HCT116 (cell line): ENCODE results near the gene OR4D9. TPM values are rescaled to one million over a fixed set of nuclear protein-coding genes. Genes with fewer than 3 reads are reported as not detected.

ENCODE experiments used
- ATAC-seq: fragments of 200-7000 bp; cut with Tn5 transposase; 2 replicates; pipeline ENCODE4 v1.9.1; 2020; ENCODE audit warnings: mild to moderate bottlenecking, moderate library complexity
- BruUV-seq: library from RNA; stranded (reverse); fragments of 400-500 nt; replicated peaks from 2 replicates; lab custom pipeline; 2021; lab: Mats Ljungman, UMichigan
- CTCF ChIA-PET: fragments of 300-600 bp; sonication (Branson Sonifier 250); formaldehyde crosslinking; loops from one replicate; lab custom pipeline; 2021; ENCODE audit warnings: antibody characterized with exemption; lab: Charles Lee
- POLR2A ChIA-PET: fragments of 300-600, 350-600 bp; sonication (Branson Sonifier 250); formaldehyde crosslinking; loops from one replicate; lab custom pipeline; 2021; ENCODE audit warnings: antibody characterized with exemption; lab: Charles Lee
- RAD21 ChIA-PET, 2 experiments: fragments of 300-600 bp; sonication (Branson Sonifier 250); formaldehyde crosslinking; loops; one replicate each; lab custom pipeline; 2023; ENCODE audit warnings: low total read pairs in 2 of 2; ENCODE audit not compliant: uncharacterized antibody in 2 of 2, unreplicated experiment in 2 of 2, low non-redundant PET in 1 of 2; lab: Charles Lee
- DNase-seq: peaks from one replicate; pipeline ENCODE4 v3.0.0-alpha.2; 2010; ENCODE audit warnings: low read depth, low spot score
- H2AFZ ChIP-seq: fragments of 200-600 bp; shearing (Covaris generic), sonication (generic); 2 replicates; pipeline ENCODE4 v1.6.1; 2017; ENCODE audit warnings: low read depth, mixed run types, mixed read lengths, antibody characterized with exemption, low read length; ENCODE audit not compliant: poor library complexity, severe bottlenecking
- H3K27ac ChIP-seq: 2 replicates; pipeline ENCODE4 v1.5.1; 2012; ENCODE audit warnings: low read depth, low read length
- H3K27me3 ChIP-seq: fragments of 200-600 bp; sonication (generic); 2 replicates; pipeline ENCODE4 v1.6.1; 2016; ENCODE audit warnings: mixed run types, low read length, mixed read lengths; ENCODE audit not compliant: insufficient read depth
- H3K36me3 ChIP-seq, 2 experiments: fragments of 200-500 bp in 1 of 2; fragments of 200-600 bp in 1 of 2; sonication (Bioruptor generic) in 1 of 2; sonication (generic) in 1 of 2; 2 replicates each; pipeline versions ENCODE4 v1.5.1 to v1.6.1; 2014 to 2016; ENCODE audit warnings: low read length in 2 of 2, inconsistent platforms in 1 of 2, mixed read lengths in 1 of 2, mixed run types in 1 of 2; ENCODE audit not compliant: insufficient read depth in 2 of 2, control insufficient read depth in 1 of 2
- H3K4me1 ChIP-seq, 2 experiments: fragments of 200-600 bp in 1 of 2; sonication (generic) in 1 of 2; 2 replicates each; pipeline versions ENCODE4 v1.5.1 to v1.6.1; 2012 to 2017; ENCODE audit warnings: low read length in 2 of 2, inconsistent platforms in 1 of 2, mild to moderate bottlenecking in 1 of 2, mixed read lengths in 1 of 2, mixed run types in 1 of 2, moderate library complexity in 1 of 2; ENCODE audit not compliant: insufficient read depth in 2 of 2, control insufficient read depth in 1 of 2
- H3K4me2 ChIP-seq: fragments of 200-600 bp; sonication (generic); 2 replicates; pipeline ENCODE4 v1.6.1; 2017; ENCODE audit warnings: mixed run types, low read length, mixed read lengths
- H3K4me3 ChIP-seq, 2 experiments: fragments of 200-600 bp in 1 of 2; sonication (generic) in 1 of 2; replicated peaks in 1 of 2; 2 replicates each; pipeline ENCODE4 v1.5.1; 2011 to 2016; ENCODE audit warnings: low read length in 2 of 2, control low read depth in 1 of 2, low read depth in 1 of 2, mild to moderate bottlenecking in 1 of 2, mixed read lengths in 1 of 2, mixed run types in 1 of 2
- H3K79me2 ChIP-seq: fragments of 200-600 bp; sonication (generic); 2 replicates; pipeline ENCODE4 v1.6.1; 2017; ENCODE audit warnings: mild to moderate bottlenecking, mixed run types, low read length, moderate library complexity, mixed read lengths; ENCODE audit not compliant: insufficient read depth
- H3K9ac ChIP-seq: fragments of 200-600 bp; sonication (generic); 2 replicates; pipeline ENCODE4 v1.6.1; 2016; ENCODE audit warnings: low read length, mixed read lengths
- H3K9me2 ChIP-seq: fragments of 200-600 bp; sonication (generic), shearing (Covaris generic); 2 replicates; pipeline ENCODE4 v1.6.1; 2017; ENCODE audit warnings: mixed run types, mild to moderate bottlenecking, moderate library complexity; ENCODE audit not compliant: insufficient read depth
- H3K9me3 ChIP-seq, 2 experiments: fragments of 200-500 bp in 1 of 2; fragments of 200-600 bp in 1 of 2; sonication (Bioruptor generic) in 1 of 2; sonication (generic) in 1 of 2; 2 replicates each; pipeline ENCODE4 v1.6.1; 2014 to 2017; ENCODE audit warnings: low read length in 2 of 2, mixed read lengths in 2 of 2, inconsistent platforms in 1 of 2, low read depth in 1 of 2, mild to moderate bottlenecking in 1 of 2, mixed run types in 1 of 2, moderate library complexity in 1 of 2; ENCODE audit not compliant: control insufficient read depth in 1 of 2, insufficient read depth in 1 of 2
- H4K20me1 ChIP-seq: fragments of 200-600 bp; sonication (generic), shearing (Covaris generic); 2 replicates; pipeline ENCODE4 v1.6.1; 2017; ENCODE audit warnings: mixed run types, mild to moderate bottlenecking, moderate library complexity; ENCODE audit not compliant: insufficient read depth
- ATF3 ChIP-seq: IDR thresholded peaks from 2 replicates; pipeline ENCODE4 v1.6.1; 2012
- CEBPB ChIP-seq: IDR thresholded peaks from 2 replicates; pipeline ENCODE4 v1.6.1; 2012; ENCODE audit warnings: low read depth
- EGR1 ChIP-seq: IDR thresholded peaks from 2 replicates; pipeline ENCODE4 v1.6.1; 2012; ENCODE audit warnings: low read depth
- ELF1 ChIP-seq: IDR thresholded peaks from 2 replicates; pipeline ENCODE4 v1.6.1; 2012; ENCODE audit warnings: low read depth, borderline replicate concordance
- EZH2 ChIP-seq: fragments of 200-600 bp; sonication (generic); IDR thresholded peaks from 2 replicates; pipeline ENCODE4 v1.6.1; 2017; ENCODE audit warnings: antibody characterized with exemption, mixed run types
- EZH2phosphoT487 ChIP-seq: fragments of 200-600 bp; IDR thresholded peaks from 2 replicates; pipeline ENCODE4 v1.6.1; 2018; ENCODE audit warnings: antibody characterized with exemption, borderline replicate concordance
- FOSL1 ChIP-seq: IDR thresholded peaks from 2 replicates; pipeline ENCODE4 v1.6.1; 2012; ENCODE audit warnings: low read depth
- JUND ChIP-seq: IDR thresholded peaks from 2 replicates; pipeline ENCODE4 v1.6.1; 2012
- POLR2A ChIP-seq: IDR thresholded peaks from 2 replicates; pipeline ENCODE4 v1.7.0; 2011; ENCODE audit warnings: borderline replicate concordance; ENCODE audit not compliant: insufficient read depth, insufficient read length; ENCODE audit errors: extremely low read depth
- RAD21 ChIP-seq: IDR thresholded peaks from 2 replicates; pipeline ENCODE4 v1.6.1; 2012; ENCODE audit warnings: low read depth, mild to moderate bottlenecking
- SRF ChIP-seq: IDR thresholded peaks from 2 replicates; pipeline ENCODE4 v1.6.1; 2012; ENCODE audit warnings: low read depth
- TCF7L2 ChIP-seq: IDR thresholded peaks from 2 replicates; pipeline ENCODE4 v1.7.0; 2011; ENCODE audit warnings: borderline replicate concordance, inconsistent platforms; ENCODE audit not compliant: insufficient read depth, insufficient read length; ENCODE audit errors: extremely low read depth
- YY1 ChIP-seq: IDR thresholded peaks from 2 replicates; pipeline ENCODE4 v1.6.1; 2011; ENCODE audit warnings: low read length, low read depth, moderate library complexity, mild to moderate bottlenecking; ENCODE audit not compliant: insufficient replicate concordance; ENCODE audit errors: extremely low read depth
- ZFX ChIP-seq: fragments of 450-650 bp; IDR thresholded peaks from 2 replicates; pipeline ENCODE4 v1.6.1; 2017
- ZNF274 ChIP-seq: fragments of 200-500 bp; sonication (Bioruptor generic); IDR thresholded peaks from 2 replicates; pipeline ENCODE4 v1.6.1; 2014; ENCODE audit warnings: mild to moderate bottlenecking, low read depth, low read length, inconsistent platforms
- intact Hi-C: fragments of 100-400 bp; cut with micrococcal nuclease; formaldehyde crosslinking; loops from 2 replicates; pipeline ENCODE4 v1.10.0; 2022
- total RNA-seq: library from RNA; stranded (reverse); gene quantifications from one replicate; pipeline ENCODE4 v1.2.1, GENCODE V29; 2021; ENCODE audit not compliant: unreplicated experiment
- TF ChIP-seq, protein P1 (sequence below), 3 experiments: fragments of 200-600 bp in 1 of 3; sonication (generic) in 1 of 3; IDR thresholded peaks in 2 of 3; conservative IDR thresholded peaks in 1 of 3; 2 replicates each; pipeline ENCODE4 v1.5.1; 2012 to 2017; ENCODE audit warnings: low read depth in 2 of 3, low read length in 2 of 3, antibody characterized with exemption in 1 of 3, borderline replicate concordance in 1 of 3, control low read depth in 1 of 3, mild to moderate bottlenecking in 1 of 3, mixed read lengths in 1 of 3, mixed run types in 1 of 3, moderate library complexity in 1 of 3; ENCODE audit not compliant: insufficient read depth in 1 of 3

OR4D9 gene
- total RNA-seq, 1 experiment from 2014 or later, result not detected

DNA sequence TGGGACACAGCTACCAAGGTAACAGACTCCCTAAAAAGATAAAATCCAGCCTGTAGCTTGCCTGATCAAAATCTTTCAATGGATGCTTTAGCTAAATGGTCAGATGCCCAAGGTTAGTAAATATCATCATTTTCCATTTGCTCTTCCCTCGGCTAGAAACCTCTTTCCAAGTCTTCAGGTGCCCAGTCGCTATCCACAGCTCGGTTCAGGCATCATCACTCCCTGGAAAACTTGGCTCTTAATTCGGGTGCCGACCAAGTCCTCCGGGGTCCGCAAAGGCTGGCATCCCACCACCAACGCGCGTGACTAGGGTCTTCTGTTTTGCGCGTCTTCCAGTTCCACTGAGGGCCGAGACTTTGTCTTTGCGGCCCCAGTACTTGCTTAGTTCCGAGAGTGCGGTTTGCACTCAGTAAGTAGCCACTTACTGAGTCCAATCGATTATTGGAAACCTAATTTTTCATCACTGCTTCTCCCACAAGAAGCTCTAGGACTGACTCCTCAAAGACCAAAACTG lies 44.3 kb downstream of the OR4D9 start:
- no peak for ATAC-seq
- H3K4me3 ChIP-seq, result no peak overlapping the region
- H3K27ac ChIP-seq, result peak overlapping the region; percentile 48
- ChIA-PET POLR2A (interaction anchor here (1.3 to 1.6 kb wide), 2 partner anchors 9 to 10 kb away, joined by 4 to 5 read pairs; no protein-coding TSS in a partner anchor), RAD21 (interaction anchor here in 1 of 2 experiments (1.2 kb wide), 1 partner anchor 113 kb away, joined by 6 read pairs; the partner anchor contains the start of gene PATL1), CTCF (interaction anchor here (1.7 kb wide), 1 partner anchor 384 kb away, joined by 3 read pairs; the partner anchor contains the start of gene DTX4)
- peaks cover 25 to 63% of the 10 kb centered on the region in 2 experiments for H3K4me1 ChIP-seq
- H4K20me1 ChIP-seq, result no peaks in the 10 kb centered on the region
- intact Hi-C loops, result loop anchor here (10.0 kb wide), 1 partner anchor 1891 kb away; the partner anchor contains the start of gene ZDHHC5
- H2AFZ ChIP-seq, result peak overlapping the region; percentile 91
- no peaks in the 10 kb centered on the region for H3K9me2 ChIP-seq
- no peak for DNase-seq
- BruUV-seq, result no TSS peak
- no peaks in the 10 kb centered on the region for H3K9me3 ChIP-seq
- peak overlapping the region; percentile 31 for H3K9ac ChIP-seq
- no peaks in the 10 kb centered on the region for H3K79me2 ChIP-seq
- H3K36me3 ChIP-seq, result no peaks in the 10 kb centered on the region
- H3K27me3 ChIP-seq, result no peaks in the 10 kb centered on the region
- H3K4me2 ChIP-seq, result peak overlapping the region; percentile 70
- no peak for TF ChIP-seq ELF1
- no peak for TF ChIP-seq EZH2phosphoT487
- TF ChIP-seq ZFX, result no peak
- no peak for TF ChIP-seq ZNF274
- no peak for TF ChIP-seq POLR2A
- TF ChIP-seq SRF, result no peak
- TF ChIP-seq ATF3, result no peak
- TF ChIP-seq EGR1, result no peak
- TF ChIP-seq TCF7L2, result no peak
- TF ChIP-seq JUND, result no peak
- no peak for TF ChIP-seq YY1
- no peak for TF ChIP-seq FOSL1
- TF ChIP-seq CEBPB, result no peak
- no peak for TF ChIP-seq EZH2
- TF ChIP-seq, protein P1, sequence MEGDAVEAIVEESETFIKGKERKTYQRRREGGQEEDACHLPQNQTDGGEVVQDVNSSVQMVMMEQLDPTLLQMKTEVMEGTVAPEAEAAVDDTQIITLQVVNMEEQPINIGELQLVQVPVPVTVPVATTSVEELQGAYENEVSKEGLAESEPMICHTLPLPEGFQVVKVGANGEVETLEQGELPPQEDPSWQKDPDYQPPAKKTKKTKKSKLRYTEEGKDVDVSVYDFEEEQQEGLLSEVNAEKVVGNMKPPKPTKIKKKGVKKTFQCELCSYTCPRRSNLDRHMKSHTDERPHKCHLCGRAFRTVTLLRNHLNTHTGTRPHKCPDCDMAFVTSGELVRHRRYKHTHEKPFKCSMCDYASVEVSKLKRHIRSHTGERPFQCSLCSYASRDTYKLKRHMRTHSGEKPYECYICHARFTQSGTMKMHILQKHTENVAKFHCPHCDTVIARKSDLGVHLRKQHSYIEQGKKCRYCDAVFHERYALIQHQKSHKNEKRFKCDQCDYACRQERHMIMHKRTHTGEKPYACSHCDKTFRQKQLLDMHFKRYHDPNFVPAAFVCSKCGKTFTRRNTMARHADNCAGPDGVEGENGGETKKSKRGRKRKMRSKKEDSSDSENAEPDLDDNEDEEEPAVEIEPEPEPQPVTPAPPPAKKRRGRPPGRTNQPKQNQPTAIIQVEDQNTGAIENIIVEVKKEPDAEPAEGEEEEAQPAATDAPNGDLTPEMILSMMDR (IDR thresholded peaks at IDR 0.05 in 2 of 3, conservative IDR thresholded peaks at IDR 0.05 in 1 of 3; ENCODE audit: borderline replicate concordance in 1 of 3, insufficient read depth in 1 of 3, low read depth in 2 of 3, low read length in 2 of 3), result no peak
- no peak for TF ChIP-seq RAD21
